Sigmoid colon (tissue), 4 donors: Measurements from ENCODE around the gene ARID5B.

Experiments used
- CTCF ChIP-seq, 4 experiments: fragments of 450-650 bp in 3 of 4; fragments of 200-600 bp in 1 of 4; IDR thresholded peaks; one replicate each; pipeline ENCODE4 v1.5.1; 2016 to 2019; ENCODE audit warnings: antibody characterized with exemption in 4 of 4, mild to moderate bottlenecking in 3 of 4, moderate library complexity in 2 of 4
- EP300 ChIP-seq, 4 donors: sonication (generic); formaldehyde crosslinking; IDR thresholded peaks; one replicate each; pipeline ENCODE4 v1.6.1; 2017; ENCODE audit warnings: antibody characterized with exemption in 4 of 4
- POLR2AphosphoS5 ChIP-seq, 4 donors: sonication (generic); formaldehyde crosslinking; IDR thresholded peaks; one replicate each; pipeline ENCODE4 v1.6.1; 2017; ENCODE audit warnings: antibody characterized with exemption in 4 of 4

GRCh38 chr10:61890881-61891409 lies 10.6 kb upstream of the ARID5B start:
- TF ChIP-seq CTCF (IDR thresholded peaks at IDR 0.05) (no peak), POLR2AphosphoS5 (IDR thresholded peaks at IDR 0.05) (no peak), EP300 (IDR thresholded peaks at IDR 0.05) (no peak)
